Testis (tissue), 2 donors: Measurements from ENCODE around the gene IL12RB2.

Experiments
- CTCF ChIP-seq, 3 experiments: fragments of 450-650 bp in 2 of 3; fragments of 200-600 bp in 1 of 3; sonication (generic) in 1 of 3; IDR thresholded peaks; one replicate each; pipeline ENCODE4 v1.5.1; 2016 to 2019; ENCODE audit warnings: antibody characterized with exemption in 3 of 3, mild to moderate bottlenecking in 2 of 3, moderate library complexity in 1 of 3
- POLR2A ChIP-seq: fragments of 450-650 bp; IDR thresholded peaks from one replicate; pipeline ENCODE4 v1.6.1; 2017; ENCODE audit warnings: antibody characterized with exemption, mild to moderate bottlenecking, moderate library complexity

GRCh38 chr1:67431156-67431765 is 123.6 kb downstream of the IL12RB2 start:
- TF ChIP-seq CTCF (IDR thresholded peaks at IDR 0.05) (no peak), POLR2A (no peak)
